Measurements from ENCODE around the gene CDK10. TPM values are rescaled to one million over a fixed set of nuclear protein-coding genes. Genes with fewer than 3 reads are reported as not detected.
A peak's percentile ranks its signal among the peaks of the same experiment; 100 is the strongest.

The CDK10 gene
- polyA plus RNA-seq, 4 donors = 100 to 239 (median 167) TPM

DNA sequence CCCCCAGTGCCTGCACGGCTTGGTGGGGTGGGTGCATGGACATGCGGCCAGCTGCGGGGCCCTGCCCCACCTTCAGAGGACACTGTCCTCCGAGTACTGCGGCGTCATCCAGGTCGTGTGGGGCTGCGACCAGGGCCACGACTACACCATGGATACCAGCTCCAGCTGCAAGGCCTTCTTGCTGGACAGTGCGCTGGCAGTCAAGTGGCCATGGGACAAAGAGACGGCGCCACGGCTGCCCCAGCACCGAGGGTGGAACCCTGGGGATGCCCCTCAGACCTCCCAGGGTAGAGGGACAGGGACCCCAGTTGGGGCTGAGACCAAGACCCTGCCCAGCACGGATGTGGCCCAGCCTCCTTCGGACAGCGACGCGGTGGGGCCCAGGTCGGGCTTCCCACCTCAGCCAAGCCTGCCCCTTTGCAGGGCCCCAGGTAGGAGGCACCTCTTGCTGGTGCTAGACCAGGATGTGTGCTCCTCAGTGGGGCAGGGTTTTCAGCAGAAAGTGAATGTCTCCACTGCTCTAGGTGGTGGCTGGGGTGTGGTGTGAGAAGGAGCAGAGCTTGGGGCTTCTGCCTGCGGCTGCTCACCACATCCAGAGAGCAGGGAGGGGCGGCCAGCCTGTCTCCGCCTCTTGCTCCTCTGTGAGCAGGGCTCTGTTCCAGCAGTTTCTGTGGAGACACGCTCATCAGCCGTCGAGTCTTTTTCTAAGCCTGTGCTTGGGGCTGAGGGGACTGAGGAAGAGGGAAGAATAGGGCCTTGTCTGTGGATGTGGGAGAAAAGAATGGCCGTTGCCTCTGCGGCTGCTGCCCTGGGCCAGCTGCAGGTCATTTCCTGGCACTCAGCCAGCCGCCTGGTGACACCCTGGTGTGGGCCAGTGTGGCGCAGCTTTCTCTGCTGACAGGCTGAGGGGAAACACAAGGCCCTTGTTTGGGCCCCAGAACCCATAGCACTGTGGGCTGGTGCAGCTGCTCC lies 37.1 kb downstream of the CDK10 start:
- no peaks in the 10 kb centered on the region for H3K27me3 ChIP-seq (ENCODE audit: control insufficient read depth in 3 of 3, insufficient read depth in 3 of 3, low read length in 3 of 3)
- peaks cover 8 to 36% (median 12%) of the 10 kb centered on the region in 3 donors for H3K4me1 ChIP-seq (ENCODE audit: control insufficient read depth in 3 of 3, insufficient read depth in 2 of 3, low read depth in 1 of 3, low read length in 2 of 3)
- peak in 1 of 2 donors; percentile 66 for DNase-seq
- peak overlapping the region in 2 of 3 donors; percentile 91 to 95 for H3K27ac ChIP-seq (ENCODE audit: low read depth in 1 of 3, low read length in 2 of 3)
- WGBS, 3 donors = 72 to 84% (median 73%) methylated on average over 29 to 30 of the region's 30 CpGs
- H3K36me3 ChIP-seq (ENCODE audit: control insufficient read depth in 3 of 3, insufficient read depth in 2 of 3, low read depth in 1 of 3, low read length in 3 of 3) = peaks cover 13 to 63% (median 17%) of the 10 kb centered on the region in 3 donors
- peak overlapping the region in 2 of 3 donors; percentile 66 to 87 for H3K4me3 ChIP-seq (ENCODE audit: low read depth in 1 of 3, low read length in 3 of 3)
- H3K9me3 ChIP-seq (ENCODE audit: control insufficient read depth in 2 of 2, insufficient read depth in 1 of 2, low read depth in 1 of 2, low read length in 1 of 2) = no peaks in the 10 kb centered on the region
- FAIRE-seq = no peak

DNA sequence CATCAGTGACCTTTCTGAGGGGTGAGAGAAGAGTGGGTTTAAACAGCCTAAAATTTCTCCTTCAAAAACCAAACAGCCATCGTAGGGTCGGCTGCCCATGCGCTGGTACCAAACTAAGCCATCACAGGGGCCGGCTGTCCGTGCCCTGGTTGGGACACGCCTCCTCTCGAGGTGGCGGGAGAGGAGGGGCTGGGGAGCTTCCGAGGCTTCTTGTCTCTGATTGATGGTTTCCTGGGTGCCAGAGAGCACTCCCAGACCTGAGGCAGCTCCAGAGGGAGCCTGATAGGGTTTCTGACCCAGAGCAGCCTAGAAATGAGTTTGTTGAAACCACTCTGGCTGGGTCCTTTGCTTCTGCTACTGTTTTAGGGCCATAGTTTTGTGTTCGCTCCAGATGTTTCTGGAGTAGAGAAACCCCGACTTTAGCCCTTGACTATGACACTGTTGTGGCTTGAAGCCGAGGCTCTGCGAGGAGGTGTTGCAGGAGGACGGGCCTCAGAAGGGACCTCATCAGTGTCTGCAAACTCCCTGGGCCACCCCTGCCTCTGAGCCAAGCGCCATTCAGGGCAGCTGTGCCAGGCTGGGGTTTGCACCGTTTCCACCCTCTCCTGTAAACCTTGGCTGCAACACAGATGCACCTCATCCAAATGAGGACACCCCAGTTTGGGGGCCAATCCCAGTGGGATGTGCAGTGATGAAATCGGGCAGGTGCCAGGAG lies 41.1 kb downstream of the CDK10 start:
- DNase-seq (no peak), FAIRE-seq (no peak)
- Histone ChIP-seq H3K4me1 (ENCODE audit: control insufficient read depth in 3 of 3, insufficient read depth in 2 of 3, low read depth in 1 of 3, low read length in 2 of 3) (peaks cover 8 to 16% (median 8%) of the 10 kb centered on the region in 3 donors), H3K27ac (ENCODE audit: low read depth in 1 of 3, low read length in 2 of 3) (no peak overlapping the region), H3K36me3 (ENCODE audit: control insufficient read depth in 3 of 3, insufficient read depth in 2 of 3, low read depth in 1 of 3, low read length in 3 of 3) (peaks cover 19 to 99% (median 44%) of the 10 kb centered on the region in 3 donors), H3K27me3 (ENCODE audit: control insufficient read depth in 3 of 3, insufficient read depth in 3 of 3, low read length in 3 of 3) (no peaks in the 10 kb centered on the region), H3K4me3 (ENCODE audit: low read depth in 1 of 3, low read length in 3 of 3) (no peak overlapping the region), H3K9me3 (ENCODE audit: control insufficient read depth in 2 of 2, insufficient read depth in 1 of 2, low read depth in 1 of 2, low read length in 1 of 2) (no peaks in the 10 kb centered on the region)
- 83 to 87% (median 84%) methylated on average over 17 of the region's 17 CpGs for WGBS, 3 donors

DNA sequence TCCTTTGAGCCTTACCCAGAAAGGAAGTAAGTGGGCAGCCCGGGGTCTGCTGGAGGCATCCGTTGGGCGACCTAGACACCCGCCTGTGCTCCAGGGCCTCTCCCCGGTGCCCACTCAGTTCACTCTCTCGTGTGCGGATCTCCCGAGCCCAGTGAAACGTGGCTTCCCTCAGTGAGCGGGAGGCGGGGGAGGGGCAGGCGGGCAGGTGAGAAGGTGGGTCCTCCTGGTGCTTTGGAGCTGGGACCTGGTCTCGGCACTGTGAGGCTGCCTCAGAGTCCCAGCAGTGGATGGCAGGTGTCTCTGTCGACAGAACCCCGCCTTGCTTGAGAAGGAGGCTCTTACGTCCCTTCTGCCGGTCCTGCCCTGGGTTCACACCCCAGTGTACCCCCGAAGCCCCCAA lies 42.8 kb downstream of the CDK10 start:
- Histone ChIP-seq H3K4me3 (ENCODE audit: low read depth in 1 of 3, low read length in 3 of 3) (no peak overlapping the region), H3K27me3 (ENCODE audit: control insufficient read depth in 3 of 3, insufficient read depth in 3 of 3, low read length in 3 of 3) (no peaks in the 10 kb centered on the region), H3K36me3 (ENCODE audit: control insufficient read depth in 3 of 3, insufficient read depth in 2 of 3, low read depth in 1 of 3, low read length in 3 of 3) (peaks cover 21 to 99% (median 40%) of the 10 kb centered on the region in 3 donors), H3K9me3 (ENCODE audit: control insufficient read depth in 2 of 2, insufficient read depth in 1 of 2, low read depth in 1 of 2, low read length in 1 of 2) (no peaks in the 10 kb centered on the region), H3K27ac (ENCODE audit: low read depth in 1 of 3, low read length in 2 of 3) (no peak overlapping the region), H3K4me1 (ENCODE audit: control insufficient read depth in 3 of 3, insufficient read depth in 2 of 3, low read depth in 1 of 3, low read length in 2 of 3) (no peaks in the 10 kb centered on the region)
- WGBS, 3 donors = 91 to 94% (median 93%) methylated on average over 17 to 18 of the region's 18 CpGs
- no peak for FAIRE-seq
- no peak for DNase-seq

DNA sequence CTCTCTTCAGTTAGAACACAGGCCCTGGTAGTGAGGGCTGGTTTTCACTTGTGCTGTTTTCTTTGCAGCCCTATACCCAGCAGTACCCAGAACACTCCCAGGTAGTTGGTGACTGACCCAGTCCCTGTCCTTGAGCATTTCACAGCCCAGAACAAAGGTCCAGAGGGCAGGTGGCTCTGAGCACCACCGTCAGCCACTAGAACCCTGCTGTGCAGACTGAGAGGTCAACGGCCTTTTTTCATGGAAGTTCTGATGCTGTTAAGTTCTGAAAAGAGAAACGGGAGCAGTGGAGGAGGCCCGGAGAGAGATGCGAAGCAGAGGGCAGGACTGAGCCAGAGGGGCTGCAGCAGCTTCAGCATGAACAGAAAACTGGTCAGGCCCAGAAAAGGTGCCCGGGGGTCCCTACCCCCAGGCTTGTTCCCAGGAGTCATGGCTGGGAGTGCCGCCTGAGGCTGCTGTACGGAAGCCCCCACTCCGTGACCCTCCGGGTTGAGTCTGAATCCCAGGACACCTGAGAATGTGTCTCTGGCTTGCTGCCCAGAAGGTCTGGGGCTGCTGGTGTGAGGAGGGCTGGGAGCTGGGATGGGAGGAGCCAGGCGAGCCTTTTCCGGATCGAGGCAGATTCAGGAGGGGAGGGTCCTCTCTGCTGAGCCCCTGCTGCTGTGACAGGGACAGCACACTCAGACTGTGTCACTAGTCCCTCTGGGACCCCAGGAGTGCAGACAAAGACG lies 43.5 kb downstream of the CDK10 start:
- WGBS, 3 donors = 76 to 90% (median 89%) methylated on average over 14 of the region's 14 CpGs
- Histone ChIP-seq H3K9me3 (ENCODE audit: control insufficient read depth in 2 of 2, insufficient read depth in 1 of 2, low read depth in 1 of 2, low read length in 1 of 2) (no peaks in the 10 kb centered on the region), H3K4me1 (ENCODE audit: control insufficient read depth in 3 of 3, insufficient read depth in 2 of 3, low read depth in 1 of 3, low read length in 2 of 3) (no peaks in the 10 kb centered on the region), H3K4me3 (ENCODE audit: low read depth in 1 of 3, low read length in 3 of 3) (no peak overlapping the region), H3K36me3 (ENCODE audit: control insufficient read depth in 3 of 3, insufficient read depth in 2 of 3, low read depth in 1 of 3, low read length in 3 of 3) (peaks cover 21 to 99% (median 43%) of the 10 kb centered on the region in 3 donors), H3K27me3 (ENCODE audit: control insufficient read depth in 3 of 3, insufficient read depth in 3 of 3, low read length in 3 of 3) (no peaks in the 10 kb centered on the region), H3K27ac (ENCODE audit: low read depth in 1 of 3, low read length in 2 of 3) (no peak overlapping the region)
- FAIRE-seq = no peak
- DNase-seq = no peak

DNA sequence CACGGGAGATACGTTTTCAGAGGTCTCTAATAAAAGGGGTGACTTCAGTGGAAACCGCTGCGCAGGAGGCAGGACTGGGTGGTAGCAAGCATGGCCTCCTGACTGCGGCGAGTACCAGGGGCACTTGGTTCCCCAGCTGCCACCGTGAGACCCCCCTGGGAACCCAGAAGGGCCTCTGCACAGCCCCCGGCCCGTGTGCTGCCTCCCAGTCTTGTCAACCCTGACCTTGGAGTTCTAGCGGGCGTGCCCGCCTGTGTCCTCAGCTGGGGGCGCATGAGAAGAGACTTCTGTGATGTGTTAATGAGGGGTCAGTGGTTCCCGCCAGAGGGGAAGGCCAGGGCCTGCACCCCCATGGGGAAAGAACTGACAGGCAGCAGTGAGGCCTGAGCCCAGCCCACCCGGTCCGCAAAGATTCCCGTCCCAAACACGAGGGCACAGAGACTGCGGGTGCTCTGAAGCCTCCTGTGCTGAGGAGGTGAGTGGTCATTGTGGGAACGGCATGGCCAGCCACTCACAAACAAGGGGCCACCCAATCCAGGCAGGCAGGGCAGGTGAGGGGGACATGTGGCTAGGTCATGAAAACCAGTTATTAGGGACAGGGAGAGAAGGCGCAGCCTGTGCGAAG lies 44.2 kb downstream of the CDK10 start:
- FAIRE-seq = no peak
- WGBS, 3 donors = 84 to 90% (median 89%) methylated on average over 20 to 22 of the region's 22 CpGs

DNA sequence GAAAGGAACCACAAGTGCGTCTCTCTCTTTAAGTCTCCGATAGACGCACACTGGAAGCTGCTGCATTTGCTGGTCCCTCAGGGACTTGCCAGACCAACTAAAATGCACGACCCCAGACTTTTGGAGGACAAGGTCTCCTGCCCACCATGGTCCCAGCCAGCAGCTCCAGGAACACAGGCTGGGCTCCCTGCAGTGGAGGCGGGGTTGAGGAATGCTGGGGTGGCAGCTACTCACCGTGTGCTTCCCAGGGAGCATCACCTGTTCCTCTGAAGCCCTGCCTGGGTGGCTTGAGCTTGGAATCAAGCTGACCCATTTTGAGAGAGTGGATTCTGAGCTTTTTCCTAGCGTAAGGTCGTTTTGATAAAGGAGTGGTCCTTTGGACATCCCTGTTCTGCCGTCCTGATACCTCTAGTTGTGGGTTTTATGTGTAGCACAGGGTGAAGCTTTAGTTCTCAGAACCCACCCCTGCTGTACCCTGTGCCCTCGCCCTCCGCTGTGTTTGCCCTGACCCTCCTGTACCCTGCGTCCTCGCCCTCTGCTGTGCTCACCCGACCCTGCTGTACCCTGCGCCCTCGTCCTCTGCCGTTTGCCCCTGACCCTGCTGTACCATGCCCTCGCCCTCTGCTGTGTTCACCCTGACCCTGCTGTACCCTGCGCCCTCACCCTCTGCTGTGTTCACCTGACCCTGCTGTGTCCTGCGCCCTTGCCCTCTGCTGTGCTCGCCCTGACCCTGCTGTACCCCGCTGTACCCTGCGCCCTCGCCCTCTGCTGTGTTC lies 45.8 kb downstream of the CDK10 start:
- Histone ChIP-seq H3K4me3 (ENCODE audit: low read depth in 1 of 3, low read length in 3 of 3) (no peak overlapping the region), H3K36me3 (ENCODE audit: control insufficient read depth in 3 of 3, insufficient read depth in 2 of 3, low read depth in 1 of 3, low read length in 3 of 3) (peaks cover 20 to 100% (median 43%) of the 10 kb centered on the region in 3 donors), H3K9me3 (ENCODE audit: control insufficient read depth in 2 of 2, insufficient read depth in 1 of 2, low read depth in 1 of 2, low read length in 1 of 2) (no peaks in the 10 kb centered on the region), H3K4me1 (ENCODE audit: control insufficient read depth in 3 of 3, insufficient read depth in 2 of 3, low read depth in 1 of 3, low read length in 2 of 3) (no peaks in the 10 kb centered on the region), H3K27ac (ENCODE audit: low read depth in 1 of 3, low read length in 2 of 3) (no peak overlapping the region), H3K27me3 (ENCODE audit: control insufficient read depth in 3 of 3, insufficient read depth in 3 of 3, low read length in 3 of 3) (no peaks in the 10 kb centered on the region)
- WGBS, 3 donors = 76 to 87% (median 82%) methylated on average over 19 to 24 of the region's 24 CpGs
- FAIRE-seq (no peak), DNase-seq (no peak)

More for the DNA sequence above, 44.2 kb downstream of the CDK10 start:
- Histone ChIP-seq H3K27me3 (ENCODE audit: control insufficient read depth in 3 of 3, insufficient read depth in 3 of 3, low read length in 3 of 3) (no peaks in the 10 kb centered on the region), H3K9me3 (ENCODE audit: control insufficient read depth in 2 of 2, insufficient read depth in 1 of 2, low read depth in 1 of 2, low read length in 1 of 2) (no peaks in the 10 kb centered on the region), H3K4me1 (ENCODE audit: control insufficient read depth in 3 of 3, insufficient read depth in 2 of 3, low read depth in 1 of 3, low read length in 2 of 3) (no peaks in the 10 kb centered on the region), H3K27ac (ENCODE audit: low read depth in 1 of 3, low read length in 2 of 3) (no peak overlapping the region), H3K4me3 (ENCODE audit: low read depth in 1 of 3, low read length in 3 of 3) (no peak overlapping the region), H3K36me3 (ENCODE audit: control insufficient read depth in 3 of 3, insufficient read depth in 2 of 3, low read depth in 1 of 3, low read length in 3 of 3) (peaks cover 21 to 99% (median 43%) of the 10 kb centered on the region in 3 donors)
- no peak for DNase-seq

DNA sequence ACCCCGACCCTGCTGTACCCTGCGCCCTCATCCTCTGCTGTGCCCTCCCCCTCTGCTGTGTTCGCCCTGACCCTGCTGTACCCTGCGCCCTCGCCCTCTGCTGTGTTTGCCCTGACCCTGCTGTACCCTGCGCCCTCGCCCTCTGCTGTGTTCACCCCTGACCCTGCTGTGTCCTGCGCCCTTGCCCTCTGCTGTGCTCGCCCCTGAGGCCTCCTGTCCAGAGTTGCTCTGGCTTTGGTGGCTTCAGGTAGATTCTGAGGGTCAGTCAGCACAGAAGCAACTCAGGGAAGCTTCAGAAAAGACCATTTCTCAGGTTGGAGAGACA lies 46.4 kb downstream of the CDK10 start:
- FAIRE-seq (no peak), DNase-seq (no peak)
- Histone ChIP-seq H3K27ac (ENCODE audit: low read depth in 1 of 3, low read length in 2 of 3) (no peak overlapping the region), H3K4me3 (ENCODE audit: low read depth in 1 of 3, low read length in 3 of 3) (no peak overlapping the region), H3K4me1 (ENCODE audit: control insufficient read depth in 3 of 3, insufficient read depth in 2 of 3, low read depth in 1 of 3, low read length in 2 of 3) (no peaks in the 10 kb centered on the region), H3K27me3 (ENCODE audit: control insufficient read depth in 3 of 3, insufficient read depth in 3 of 3, low read length in 3 of 3) (no peaks in the 10 kb centered on the region), H3K9me3 (ENCODE audit: control insufficient read depth in 2 of 2, insufficient read depth in 1 of 2, low read depth in 1 of 2, low read length in 1 of 2) (no peaks in the 10 kb centered on the region), H3K36me3 (ENCODE audit: control insufficient read depth in 3 of 3, insufficient read depth in 2 of 3, low read depth in 1 of 3, low read length in 3 of 3) (peaks cover 18 to 100% (median 44%) of the 10 kb centered on the region in 3 donors)
- 90 to 94% (median 92%) methylated on average over 9 of the region's 9 CpGs for WGBS, 3 donors

All from small intestine (tissue), 7 donors.